Ishikawa (cell line): ENCODE results near the gene DIAPH1.

ENCODE experiments used
- CEBPB ChIP-seq: IDR thresholded peaks from 2 replicates; pipeline ENCODE4 v1.6.1; 2012
- CREB1 ChIP-seq: IDR thresholded peaks from 2 replicates; pipeline ENCODE4 v1.6.1; 2012; ENCODE audit warnings: low read depth
- EGR1 ChIP-seq: IDR thresholded peaks from 2 replicates; pipeline ENCODE4 v1.6.1; 2012
- EP300 ChIP-seq: IDR thresholded peaks from 2 replicates; pipeline ENCODE4 v1.6.1; 2012; ENCODE audit warnings: borderline replicate concordance
- FOXM1 ChIP-seq: IDR thresholded peaks from 2 replicates; pipeline ENCODE4 v1.6.1; 2012; ENCODE audit warnings: low read depth, borderline replicate concordance
- NFIC ChIP-seq: IDR thresholded peaks from 2 replicates; pipeline ENCODE4 v1.6.1; 2012
- RAD21 ChIP-seq: IDR thresholded peaks from 2 replicates; pipeline ENCODE4 v1.6.1; 2012; ENCODE audit warnings: low read depth
- TAF1 ChIP-seq: IDR thresholded peaks from 2 replicates; pipeline ENCODE4 v1.6.1; 2012; ENCODE audit warnings: low read depth, mild to moderate bottlenecking
- TCF12 ChIP-seq: IDR thresholded peaks from 2 replicates; pipeline ENCODE4 v1.6.1; 2012; ENCODE audit warnings: low read depth
- TEAD4 ChIP-seq: IDR thresholded peaks from 2 replicates; pipeline ENCODE4 v1.6.1; 2012
- YY1 ChIP-seq: IDR thresholded peaks from 2 replicates; pipeline ENCODE4 v1.6.1; 2012; ENCODE audit warnings: low read depth
- ZBTB7A ChIP-seq: IDR thresholded peaks from 2 replicates; pipeline ENCODE4 v1.6.1; 2012; ENCODE audit warnings: low read depth
- TF ChIP-seq, protein P1 (sequence below): IDR thresholded peaks from 2 replicates; pipeline ENCODE4 v1.6.1; 2012
- TF ChIP-seq, protein P2 (sequence below): IDR thresholded peaks from 2 replicates; pipeline ENCODE4 v1.6.1; 2012
- TF ChIP-seq, protein P3 (sequence below): IDR thresholded peaks from 2 replicates; pipeline ENCODE4 v1.6.1; 2012; ENCODE audit warnings: low read depth, mild to moderate bottlenecking

The DIAPH1 gene

DNA sequence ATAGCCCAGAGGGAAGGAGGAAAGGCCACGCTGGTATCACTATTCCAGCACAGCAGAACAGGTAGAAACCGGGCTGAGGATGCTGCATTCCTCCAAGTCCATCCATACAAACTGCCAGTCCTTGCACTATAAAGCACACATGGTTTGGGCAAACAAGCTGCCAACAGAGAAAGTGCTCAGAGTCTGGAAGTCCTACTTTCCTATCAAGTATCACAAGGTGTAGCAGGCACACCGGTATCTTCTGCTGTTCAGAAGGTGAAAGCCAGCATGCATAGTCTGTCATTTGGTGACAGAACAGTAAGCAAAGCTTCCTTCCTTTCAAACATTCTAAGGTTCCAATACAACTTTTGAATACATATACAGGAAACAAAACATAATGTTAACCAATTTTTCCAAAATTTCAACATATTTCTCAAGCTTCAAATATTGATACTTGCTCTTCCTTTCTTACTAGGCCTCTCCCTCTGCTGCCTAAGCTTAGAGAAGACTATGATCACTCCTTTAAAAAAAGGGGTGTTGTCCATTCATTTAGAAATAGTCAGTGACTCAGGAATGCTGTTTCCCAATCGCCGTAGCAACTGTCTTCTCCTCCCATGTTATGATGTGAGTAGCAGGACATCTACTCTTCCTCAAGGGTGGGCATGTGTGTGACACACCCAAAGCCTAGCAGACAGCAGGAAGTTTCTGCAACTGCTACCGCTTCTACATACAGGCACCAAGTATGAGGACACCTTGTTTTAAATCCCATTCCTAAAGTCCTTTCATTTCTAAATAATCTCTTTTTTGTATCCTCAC lies 14.7 kb downstream of the DIAPH1 start:
- TF ChIP-seq TEAD4 (0 out of 2 replicates have a peak, but pooled peaks have one; percentile 9), EGR1 (no peak), CEBPB (0 out of 2 replicates have a peak, but pooled peaks have one; percentile 30), ZBTB7A (no peak)

DNA sequence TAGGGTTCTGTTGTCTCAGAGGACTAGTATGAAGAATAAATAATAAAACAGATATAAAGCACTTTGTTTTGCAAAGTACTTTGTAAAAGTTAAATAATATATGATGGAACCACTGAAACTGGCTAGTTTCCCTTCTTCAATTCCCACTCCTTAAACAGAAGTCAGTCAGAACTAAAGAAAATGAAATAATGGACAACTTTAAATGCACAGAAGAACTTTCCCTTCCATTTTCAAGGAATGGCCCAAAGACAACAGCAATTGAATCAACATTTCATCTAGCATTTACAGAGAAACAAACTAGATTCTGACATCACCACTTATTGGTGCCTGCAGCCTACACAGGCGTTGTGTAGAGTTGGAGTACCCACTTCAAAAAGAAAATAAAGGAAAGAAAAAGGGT lies 16.2 kb downstream of the DIAPH1 start:
- TF ChIP-seq, protein P1, sequence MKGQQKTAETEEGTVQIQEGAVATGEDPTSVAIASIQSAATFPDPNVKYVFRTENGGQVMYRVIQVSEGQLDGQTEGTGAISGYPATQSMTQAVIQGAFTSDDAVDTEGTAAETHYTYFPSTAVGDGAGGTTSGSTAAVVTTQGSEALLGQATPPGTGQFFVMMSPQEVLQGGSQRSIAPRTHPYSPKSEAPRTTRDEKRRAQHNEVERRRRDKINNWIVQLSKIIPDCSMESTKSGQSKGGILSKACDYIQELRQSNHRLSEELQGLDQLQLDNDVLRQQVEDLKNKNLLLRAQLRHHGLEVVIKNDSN, result no peak
- TF ChIP-seq EGR1, result no peak
- TF ChIP-seq CREB1, result no peak
- TF ChIP-seq TCF12, result no peak
- TF ChIP-seq FOXM1, result no peak
- TF ChIP-seq YY1, result no peak
- TF ChIP-seq TAF1, result no peak
- no peak for TF ChIP-seq RAD21
- no peak for TF ChIP-seq TEAD4
- TF ChIP-seq, protein P2, sequence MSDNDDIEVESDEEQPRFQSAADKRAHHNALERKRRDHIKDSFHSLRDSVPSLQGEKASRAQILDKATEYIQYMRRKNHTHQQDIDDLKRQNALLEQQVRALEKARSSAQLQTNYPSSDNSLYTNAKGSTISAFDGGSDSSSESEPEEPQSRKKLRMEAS, result no peak
- TF ChIP-seq ZBTB7A, result no peak
- no peak for TF ChIP-seq NFIC
- TF ChIP-seq, protein P3, sequence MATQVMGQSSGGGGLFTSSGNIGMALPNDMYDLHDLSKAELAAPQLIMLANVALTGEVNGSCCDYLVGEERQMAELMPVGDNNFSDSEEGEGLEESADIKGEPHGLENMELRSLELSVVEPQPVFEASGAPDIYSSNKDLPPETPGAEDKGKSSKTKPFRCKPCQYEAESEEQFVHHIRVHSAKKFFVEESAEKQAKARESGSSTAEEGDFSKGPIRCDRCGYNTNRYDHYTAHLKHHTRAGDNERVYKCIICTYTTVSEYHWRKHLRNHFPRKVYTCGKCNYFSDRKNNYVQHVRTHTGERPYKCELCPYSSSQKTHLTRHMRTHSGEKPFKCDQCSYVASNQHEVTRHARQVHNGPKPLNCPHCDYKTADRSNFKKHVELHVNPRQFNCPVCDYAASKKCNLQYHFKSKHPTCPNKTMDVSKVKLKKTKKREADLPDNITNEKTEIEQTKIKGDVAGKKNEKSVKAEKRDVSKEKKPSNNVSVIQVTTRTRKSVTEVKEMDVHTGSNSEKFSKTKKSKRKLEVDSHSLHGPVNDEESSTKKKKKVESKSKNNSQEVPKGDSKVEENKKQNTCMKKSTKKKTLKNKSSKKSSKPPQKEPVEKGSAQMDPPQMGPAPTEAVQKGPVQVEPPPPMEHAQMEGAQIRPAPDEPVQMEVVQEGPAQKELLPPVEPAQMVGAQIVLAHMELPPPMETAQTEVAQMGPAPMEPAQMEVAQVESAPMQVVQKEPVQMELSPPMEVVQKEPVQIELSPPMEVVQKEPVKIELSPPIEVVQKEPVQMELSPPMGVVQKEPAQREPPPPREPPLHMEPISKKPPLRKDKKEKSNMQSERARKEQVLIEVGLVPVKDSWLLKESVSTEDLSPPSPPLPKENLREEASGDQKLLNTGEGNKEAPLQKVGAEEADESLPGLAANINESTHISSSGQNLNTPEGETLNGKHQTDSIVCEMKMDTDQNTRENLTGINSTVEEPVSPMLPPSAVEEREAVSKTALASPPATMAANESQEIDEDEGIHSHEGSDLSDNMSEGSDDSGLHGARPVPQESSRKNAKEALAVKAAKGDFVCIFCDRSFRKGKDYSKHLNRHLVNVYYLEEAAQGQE, result no peak
- no peak for TF ChIP-seq EP300
- TF ChIP-seq CEBPB, result no peak

DNA sequence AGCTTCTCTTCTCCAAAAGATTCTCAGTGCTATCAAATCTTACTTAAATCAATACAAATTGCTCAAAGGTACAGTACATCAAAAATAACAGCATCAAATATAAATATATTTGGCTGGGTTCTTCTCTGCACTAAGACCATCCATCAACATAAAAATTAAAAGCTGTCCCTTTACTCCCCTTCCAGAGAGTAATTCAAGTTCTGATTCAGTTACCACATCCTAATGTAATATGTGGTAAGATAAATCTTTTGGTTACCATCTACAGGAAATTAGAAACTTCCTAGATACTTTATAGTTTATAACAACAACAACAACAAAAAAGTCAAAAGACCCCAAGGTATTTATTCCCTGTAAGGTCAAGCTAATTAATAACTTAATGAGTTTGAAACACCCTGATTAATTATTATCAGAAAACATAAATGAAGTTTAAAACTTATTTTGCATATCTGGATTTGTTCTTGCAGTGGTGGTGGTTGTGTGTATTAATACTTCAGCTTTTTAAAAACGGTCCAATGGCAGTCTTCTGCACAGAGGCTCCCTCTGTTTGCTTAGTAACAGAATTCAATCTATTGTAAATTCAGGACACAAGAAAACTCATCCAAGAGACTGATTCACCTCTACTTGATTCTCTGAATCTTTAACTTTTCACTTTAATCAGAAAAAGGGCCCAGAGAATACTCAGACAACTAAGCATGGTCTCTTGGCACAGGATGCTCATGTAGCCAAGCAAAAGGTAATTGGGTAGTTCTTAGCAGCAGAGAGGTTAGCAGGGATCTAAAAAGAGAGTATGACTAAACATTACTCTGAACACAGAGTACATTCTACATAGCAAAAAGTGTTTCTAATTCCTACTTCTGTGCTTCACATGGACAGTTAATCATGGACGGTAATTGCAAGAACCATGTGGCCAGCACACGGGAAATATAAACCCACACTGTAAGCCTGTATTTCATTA lies 20.1 kb downstream of the DIAPH1 start:
- no peak for TF ChIP-seq ZBTB7A

DNA sequence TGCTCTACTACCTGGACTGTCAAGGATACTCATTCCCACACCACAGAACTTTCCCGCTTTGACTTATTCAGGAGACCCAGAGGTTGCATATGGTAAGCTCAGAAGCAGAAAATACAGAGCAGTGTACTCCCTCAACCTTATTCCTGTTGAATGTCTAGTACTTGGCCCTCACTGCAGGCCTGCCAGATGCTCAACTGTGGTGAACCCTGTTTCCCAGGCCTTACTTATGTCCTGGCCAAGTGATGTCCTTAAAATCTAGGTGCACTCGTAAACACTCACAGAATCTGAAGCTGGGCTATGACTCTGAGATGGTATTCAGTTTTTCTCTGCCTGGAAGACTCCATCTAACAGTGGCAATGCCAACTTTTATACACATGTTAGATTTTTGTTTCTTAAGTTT lies 21.0 kb downstream of the DIAPH1 start:
- TF ChIP-seq TEAD4 (no peak), EP300 (no peak), FOXM1 (no peak), TAF1 (no peak), YY1 (no peak)
- TF ChIP-seq, protein P2, result no peak

DNA sequence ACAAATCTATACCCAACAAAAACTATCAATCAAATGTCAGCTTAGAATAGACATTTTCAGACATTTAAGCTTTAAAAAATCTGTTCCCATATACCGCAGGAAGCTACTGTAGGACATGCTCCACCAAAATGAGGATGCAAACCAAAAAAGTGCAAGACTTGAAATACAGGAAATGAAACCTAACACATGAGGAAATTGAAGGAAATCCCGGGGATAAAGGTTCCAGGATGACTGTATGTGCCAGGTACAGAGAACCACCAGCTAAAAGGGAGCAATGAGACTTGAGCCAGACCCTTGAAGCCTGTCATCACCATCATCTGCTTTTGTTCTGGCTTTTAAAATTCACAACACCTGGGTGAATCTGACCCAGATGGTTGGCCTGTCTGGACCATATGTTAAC lies 21.4 kb downstream of the DIAPH1 start:
- TF ChIP-seq EP300 (no peak), NFIC (no peak), YY1 (no peak), CREB1 (no peak), EGR1 (no peak), TEAD4 (no peak), ZBTB7A (no peak), FOXM1 (no peak), TCF12 (no peak)
- TF ChIP-seq, protein P3, result no peak

DNA sequence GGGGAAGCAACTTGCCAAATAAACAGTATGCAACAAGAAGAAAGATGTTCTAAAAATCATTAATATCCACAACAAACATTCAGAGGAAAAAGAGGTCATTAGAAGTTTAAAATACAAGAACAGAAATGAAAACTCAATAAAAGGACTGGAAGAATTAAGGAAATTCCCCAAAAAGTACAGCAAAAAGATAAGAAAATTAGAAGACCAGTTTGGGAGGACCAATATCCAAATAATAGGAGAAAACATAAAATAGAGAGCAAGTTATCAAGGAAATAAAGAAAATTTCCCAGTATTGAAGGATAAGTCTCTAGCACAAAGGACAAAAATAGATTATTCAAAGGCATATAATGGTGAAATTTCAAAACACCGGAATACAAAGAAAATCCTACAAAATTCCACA lies 21.9 kb downstream of the DIAPH1 start:
- TF ChIP-seq, protein P2, result no peak
- TF ChIP-seq YY1 (no peak), TCF12 (no peak), RAD21 (no peak), TAF1 (no peak), EGR1 (no peak), CREB1 (no peak), NFIC (no peak), FOXM1 (no peak), CEBPB (no peak), ZBTB7A (no peak), EP300 (no peak)
- TF ChIP-seq, protein P1, result no peak
- TF ChIP-seq, protein P3, result no peak
